ENCODE measurements around the gene ICAM4.
"Not testable (repeated sequence)": the region's sequence is repeated elsewhere in the genome, so short reads cannot be mapped to it uniquely, and the experiment has no call there.

- TF ChIP-seq, protein P1, sequence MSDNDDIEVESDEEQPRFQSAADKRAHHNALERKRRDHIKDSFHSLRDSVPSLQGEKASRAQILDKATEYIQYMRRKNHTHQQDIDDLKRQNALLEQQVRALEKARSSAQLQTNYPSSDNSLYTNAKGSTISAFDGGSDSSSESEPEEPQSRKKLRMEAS (CRISPR knock-in tag; IDR thresholded peaks at IDR 0.05), result not testable (repeated sequence)
- not testable (repeated sequence) for TF ChIP-seq ZNF317 (CRISPR knock-in tag; IDR thresholded peaks at IDR 0.05; ENCODE audit: borderline replicate concordance, low read depth); NR3C1 (CRISPR knock-in tag; conservative IDR thresholded peaks at IDR 0.05; ENCODE audit: low read depth); ZNF671 (CRISPR knock-in tag; IDR thresholded peaks at IDR 0.05); ELF4 (CRISPR knock-in tag; IDR thresholded peaks at IDR 0.05; ENCODE audit: low read depth); OVOL2 (CRISPR knock-in tag; IDR thresholded peaks at IDR 0.05; ENCODE audit: borderline replicate concordance); NFYB (CRISPR knock-in tag; conservative IDR thresholded peaks at IDR 0.05; ENCODE audit: low read depth); ATF1 (CRISPR knock-in tag; IDR thresholded peaks at IDR 0.05); FOXP1 (CRISPR knock-in tag; IDR thresholded peaks at IDR 0.05; ENCODE audit: borderline replicate concordance); IRF2 (CRISPR knock-in tag; IDR thresholded peaks at IDR 0.05; ENCODE audit: borderline replicate concordance, low read depth); SP1 (CRISPR knock-in tag; conservative IDR thresholded peaks at IDR 0.05)
- TF ChIP-seq, protein P2, sequence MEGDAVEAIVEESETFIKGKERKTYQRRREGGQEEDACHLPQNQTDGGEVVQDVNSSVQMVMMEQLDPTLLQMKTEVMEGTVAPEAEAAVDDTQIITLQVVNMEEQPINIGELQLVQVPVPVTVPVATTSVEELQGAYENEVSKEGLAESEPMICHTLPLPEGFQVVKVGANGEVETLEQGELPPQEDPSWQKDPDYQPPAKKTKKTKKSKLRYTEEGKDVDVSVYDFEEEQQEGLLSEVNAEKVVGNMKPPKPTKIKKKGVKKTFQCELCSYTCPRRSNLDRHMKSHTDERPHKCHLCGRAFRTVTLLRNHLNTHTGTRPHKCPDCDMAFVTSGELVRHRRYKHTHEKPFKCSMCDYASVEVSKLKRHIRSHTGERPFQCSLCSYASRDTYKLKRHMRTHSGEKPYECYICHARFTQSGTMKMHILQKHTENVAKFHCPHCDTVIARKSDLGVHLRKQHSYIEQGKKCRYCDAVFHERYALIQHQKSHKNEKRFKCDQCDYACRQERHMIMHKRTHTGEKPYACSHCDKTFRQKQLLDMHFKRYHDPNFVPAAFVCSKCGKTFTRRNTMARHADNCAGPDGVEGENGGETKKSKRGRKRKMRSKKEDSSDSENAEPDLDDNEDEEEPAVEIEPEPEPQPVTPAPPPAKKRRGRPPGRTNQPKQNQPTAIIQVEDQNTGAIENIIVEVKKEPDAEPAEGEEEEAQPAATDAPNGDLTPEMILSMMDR (IDR thresholded peaks at IDR 0.05), result not testable (repeated sequence)
Observed at GRCh38 chr19:10282043-10282442, 4.7 kb upstream of the ICAM4 start.
